Measurements from ENCODE around the gene IFT43.
"Not testable (repeated sequence)": the region's sequence is repeated elsewhere in the genome, so short reads cannot be mapped to it uniquely, and the experiment has no call there.

Gene IFT43

DNA sequence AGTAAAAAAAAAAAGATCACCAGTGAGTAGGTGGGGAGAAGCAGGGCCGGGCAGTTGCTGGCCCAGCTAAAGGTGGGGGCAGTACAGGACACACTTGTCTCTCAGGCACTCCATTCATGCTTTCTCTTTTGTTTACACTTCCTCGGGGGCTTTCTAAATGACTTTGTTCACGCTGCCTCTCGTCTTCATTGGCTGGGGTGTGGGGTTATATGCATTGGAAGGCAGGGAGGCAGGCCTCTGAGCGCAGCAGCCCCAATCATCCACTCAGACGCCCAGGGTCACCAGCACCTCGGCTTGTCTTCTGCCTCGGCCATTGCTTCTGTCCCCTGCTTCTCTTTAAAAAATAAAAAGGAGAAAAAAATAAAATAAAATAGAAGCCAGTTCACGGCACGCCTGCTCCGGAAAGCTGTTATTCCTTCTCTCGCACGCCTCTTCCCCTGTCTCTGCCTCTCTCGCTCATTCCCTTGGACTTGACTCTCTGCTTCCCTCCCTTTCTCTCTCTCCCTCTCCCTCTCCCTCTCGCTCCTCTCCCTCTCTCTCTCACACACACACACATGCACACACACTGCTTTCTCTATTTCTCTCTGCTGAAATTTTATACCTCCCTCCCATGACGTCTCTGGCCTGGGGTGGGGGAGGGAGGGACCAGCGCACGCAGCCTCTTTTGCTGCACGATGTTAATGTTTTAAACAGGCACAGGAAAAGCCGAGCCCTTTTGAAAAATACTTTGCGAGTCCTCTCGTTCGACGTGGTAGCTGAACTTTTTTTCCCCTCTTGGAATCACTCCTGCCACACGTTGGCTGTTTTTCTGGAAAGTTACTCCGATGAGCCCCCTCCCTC, 3.9 kb upstream of the IFT43 start, which contains the start of gene TGFB3:
Gene TGFB3 (minus strand): TSS at position 570 of the 840 bp plus-strand sequence. CDS start 1,102 bp downstream, outside the sequence.
- peak; percentile 32 for DNase-seq

- DNase-seq: peak; percentile 50
Measured at GRCh38 chr14:75982266-75983018, 3.1 kb upstream of the IFT43 start.

DNA sequence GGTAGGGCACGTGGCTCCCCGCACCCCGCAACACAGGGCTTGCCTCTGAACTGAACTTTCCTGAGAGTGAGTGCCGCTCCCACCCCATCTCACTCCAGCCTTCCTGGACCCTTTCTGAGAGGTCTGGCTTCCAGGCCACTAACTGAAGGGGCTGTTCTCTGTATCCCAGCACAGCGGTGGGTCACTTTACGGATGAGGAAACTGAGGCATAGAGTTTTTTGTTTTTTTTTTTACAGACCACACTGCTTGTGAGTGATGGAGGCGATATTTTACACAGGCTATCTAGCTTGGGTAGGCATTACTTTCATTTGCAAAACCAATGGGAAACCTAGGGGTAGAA, 2.6 kb upstream of the IFT43 start:
- DNase-seq: no peak

DNA sequence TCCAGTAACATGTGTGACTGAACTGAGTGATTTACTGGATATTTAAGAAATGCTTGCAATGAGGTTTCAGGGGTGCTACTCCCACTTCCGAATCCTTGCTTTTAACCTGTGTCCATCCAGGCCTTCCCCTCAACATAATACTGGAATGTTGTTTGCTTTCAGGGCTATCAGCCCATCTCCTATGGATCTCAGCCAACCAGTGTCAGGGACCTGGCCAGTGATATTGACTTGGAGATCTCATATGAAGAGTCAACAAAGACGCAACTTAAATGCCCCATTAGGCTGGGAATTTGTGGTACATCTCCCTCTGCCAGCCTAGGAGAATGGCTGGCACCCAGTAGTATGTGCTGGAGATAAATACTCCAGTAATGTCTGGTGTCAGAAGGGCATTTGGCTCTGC, 889 bp upstream of the IFT43 start:
- DNase-seq: no peak

GRCh38 chr14:75986439-75986765, 839 bp downstream of the IFT43 start:
- no peak for DNase-seq

- DNase-seq: no peak
Measured at GRCh38 chr14:75987201-75987970, 1.8 kb downstream of the IFT43 start.

DNA sequence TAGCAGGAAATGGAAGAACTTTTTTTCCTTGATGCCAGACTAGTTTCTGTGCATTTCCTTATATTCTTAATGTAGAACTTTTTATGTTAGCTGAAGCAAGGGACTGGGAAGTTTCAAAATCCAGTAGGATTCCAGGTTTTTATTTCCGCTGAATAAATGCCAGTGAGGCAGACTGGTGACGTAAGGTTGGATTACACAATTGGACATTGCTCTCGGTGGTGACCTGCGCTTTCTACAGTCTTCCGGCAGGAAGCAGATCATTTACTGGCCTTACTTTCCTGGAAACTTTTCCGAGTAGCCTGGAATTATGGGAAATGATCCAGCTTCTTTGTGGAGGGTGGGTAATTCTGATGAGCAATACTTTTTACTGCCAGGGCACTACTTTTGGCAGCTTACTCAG, 3.6 kb downstream of the IFT43 start:
- DNase-seq: no peak

DNA sequence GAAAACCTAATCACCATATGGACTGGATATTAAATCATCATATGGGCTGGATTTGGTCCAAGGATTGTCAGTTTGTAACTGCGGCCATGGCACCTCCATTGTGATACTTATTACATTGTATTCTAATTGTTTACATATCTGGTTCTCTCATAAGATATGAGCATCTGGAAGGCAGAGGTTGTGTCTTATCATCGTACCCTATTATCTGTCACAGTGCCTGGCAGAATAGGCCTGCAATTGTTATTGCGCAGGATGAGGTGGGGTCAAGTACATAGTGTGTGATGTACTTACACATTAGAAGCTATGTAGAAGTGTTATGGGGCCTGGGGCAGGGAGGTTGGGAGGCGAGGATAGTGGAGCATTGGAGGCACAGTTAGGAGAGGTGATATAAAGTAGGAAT, 4.7 kb downstream of the IFT43 start:
- no peak for DNase-seq

- DNase-seq: no peak
Measured at GRCh38 chr14:75991753-75992152, 6.2 kb downstream of the IFT43 start.

- no peak for DNase-seq
Measured at GRCh38 chr14:75993567-75994041, 8.0 kb downstream of the IFT43 start.

GRCh38 chr14:75995372-75996041, 9.9 kb downstream of the IFT43 start:
- DNase-seq: no peak

- DNase-seq: no peak
Measured at GRCh38 chr14:75996488-75996887, 10.9 kb downstream of the IFT43 start.

DNA sequence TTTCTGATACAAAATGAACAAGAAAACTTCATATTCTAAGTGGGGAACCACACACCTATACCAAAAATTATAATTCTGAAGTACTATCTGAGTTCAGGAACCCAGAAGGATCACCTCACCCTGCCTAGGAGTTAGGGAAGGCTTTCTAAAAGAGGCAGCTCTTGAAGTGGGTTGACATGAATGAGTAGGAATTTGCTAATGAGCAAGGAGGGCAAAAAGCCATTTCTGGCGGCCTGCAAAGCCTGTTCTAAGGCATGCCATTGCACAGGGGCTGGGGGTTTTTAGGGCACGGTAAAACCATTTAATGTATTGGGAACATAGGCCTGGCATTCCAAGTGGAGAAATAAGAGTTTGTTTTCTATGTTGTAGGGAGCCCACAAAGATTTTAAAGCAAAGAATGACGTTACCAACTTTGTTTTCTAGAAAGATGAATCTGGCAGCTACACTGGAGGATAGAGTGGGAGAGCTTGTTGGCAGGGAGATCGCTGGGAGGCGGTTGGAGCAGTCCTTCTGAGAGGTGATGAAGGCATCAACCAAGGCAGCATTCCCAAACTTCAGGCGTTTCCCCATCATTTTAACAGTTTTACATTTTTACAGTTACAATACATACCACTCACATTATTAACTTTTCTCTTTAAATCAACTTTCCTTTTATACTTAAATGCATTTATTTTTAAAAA, 14.1 kb downstream of the IFT43 start:
- DNase-seq: no peak

GRCh38 chr14:76002383-76002782, 16.8 kb downstream of the IFT43 start:
- DNase-seq: no peak

DNA sequence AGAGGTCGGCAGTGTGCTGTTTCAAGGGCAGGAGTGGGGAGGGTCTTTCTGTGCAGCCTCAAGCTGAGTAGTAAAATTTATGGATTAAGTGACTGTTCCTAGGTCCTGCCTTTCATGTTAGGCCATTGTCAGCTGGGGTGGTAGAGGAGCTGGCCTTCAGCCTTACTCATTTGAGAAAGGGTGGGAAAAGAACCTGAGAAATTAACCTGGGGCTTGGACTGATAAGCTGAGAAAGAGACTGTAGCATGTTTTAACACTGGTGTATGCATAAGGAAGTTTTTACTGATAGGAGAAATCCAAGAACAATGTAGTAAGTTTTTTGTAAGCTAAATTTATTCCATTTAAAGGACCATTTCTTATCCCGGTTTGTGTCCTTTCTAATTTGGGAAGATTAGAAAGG, 20.7 kb downstream of the IFT43 start:
- no peak for DNase-seq

DNA sequence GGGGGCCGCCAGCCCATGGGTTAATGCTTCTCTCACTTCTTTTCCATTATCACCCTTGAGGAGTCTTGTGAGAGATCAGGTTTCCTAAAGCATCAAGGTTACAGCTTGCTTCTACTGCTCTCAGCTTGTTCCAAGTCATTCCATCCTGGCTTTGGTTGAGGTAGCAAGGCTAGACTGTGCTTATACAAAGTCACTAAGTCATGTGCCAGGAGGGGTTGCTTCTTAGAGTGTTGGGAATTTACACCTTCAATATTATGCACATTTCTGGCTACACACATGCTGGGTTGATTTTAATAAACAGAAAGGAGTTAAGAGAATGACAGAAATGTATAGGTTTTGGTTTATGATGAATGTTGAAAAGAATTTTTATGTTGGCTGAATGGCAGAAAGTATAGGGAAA, 21.8 kb downstream of the IFT43 start:
- DNase-seq: no peak

DNA sequence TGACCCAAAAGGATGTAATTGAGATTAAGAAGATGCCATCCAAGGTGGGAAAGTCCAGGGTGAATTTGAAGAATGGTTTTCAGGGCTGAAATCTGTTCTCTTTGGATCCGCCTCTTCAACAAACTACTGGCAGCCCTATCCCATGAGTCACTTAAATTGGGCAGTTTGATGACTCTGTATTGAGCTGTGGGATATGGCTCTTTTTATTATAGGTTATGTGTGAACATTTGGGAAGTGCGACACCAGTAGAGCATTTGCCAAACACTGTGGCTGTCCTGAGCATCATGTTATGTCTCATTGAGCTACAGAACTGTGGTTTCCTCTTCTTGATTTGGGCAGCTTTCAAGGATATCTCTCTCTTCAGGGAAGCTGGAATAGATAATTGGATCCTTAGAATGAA, 22.3 kb downstream of the IFT43 start:
- DNase-seq: no peak

GRCh38 chr14:76009627-76010026, 24.1 kb downstream of the IFT43 start:
- not testable (repeated sequence) for DNase-seq

DNA sequence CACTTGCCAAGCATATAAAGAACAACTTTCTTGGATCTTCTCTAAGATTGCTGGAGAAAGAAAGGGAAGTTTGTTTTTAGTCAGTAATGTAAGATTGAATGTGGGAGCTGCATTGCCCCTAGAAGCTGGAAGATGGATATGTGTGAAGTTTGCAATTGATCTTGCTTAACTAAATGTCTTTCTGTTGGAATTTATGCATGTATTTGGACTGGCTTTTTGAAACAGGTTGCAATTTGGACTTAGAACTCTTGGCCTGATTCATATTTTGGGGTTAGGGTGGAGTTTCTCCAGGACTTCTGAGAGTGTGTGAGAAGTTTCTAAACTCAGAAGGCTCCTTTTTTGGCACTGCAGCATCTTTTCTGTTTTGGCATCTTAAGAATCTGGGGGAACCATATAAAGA, 26.4 kb downstream of the IFT43 start:
- DNase-seq: no peak

- DNase-seq: no peak
Measured at GRCh38 chr14:76012354-76012753, 26.8 kb downstream of the IFT43 start.

DNA sequence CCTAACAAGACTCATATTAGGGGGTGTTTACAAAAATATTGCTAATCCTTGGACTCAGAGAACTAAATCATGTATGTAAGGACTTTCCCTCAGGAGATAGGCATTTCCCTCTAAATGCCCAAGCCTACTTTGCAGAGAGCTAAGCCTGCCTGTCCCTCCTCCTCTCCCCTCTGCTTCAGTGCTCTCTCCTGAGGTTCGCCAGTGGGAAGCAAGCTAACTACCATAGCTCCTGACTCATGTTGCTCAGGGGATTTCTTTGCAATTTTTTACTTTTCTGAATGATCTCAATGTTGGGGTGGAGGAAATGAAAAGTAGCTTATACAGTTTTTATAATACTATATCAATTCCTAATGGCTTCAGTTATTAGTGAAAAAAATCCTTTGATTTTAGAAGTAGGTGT, 29.6 kb downstream of the IFT43 start:
- no peak for DNase-seq

- no peak for DNase-seq
Measured at GRCh38 chr14:76015668-76016067, 30.1 kb downstream of the IFT43 start.

Data from activated gamma-delta T cell (primary cell).